Fibroblast of lung (primary cell): ENCODE data around the gene JAM2. TPM values are rescaled to one million over a fixed set of nuclear protein-coding genes. Genes with fewer than 3 reads are reported as not detected.

Experiments used
- DNase-seq, 2 donors: peaks; one replicate each; pipeline versions ENCODE4 v3.0.0 to v3.0.0-alpha.2; 2010; ENCODE audit warnings: low read depth in 2 of 2
- H2AFZ ChIP-seq: 2 replicates; pipeline ENCODE4 v1.5.1; 2012; ENCODE audit warnings: low read length, control low read depth, inconsistent platforms
- H3K27ac ChIP-seq: 2 replicates; pipeline ENCODE4 v1.5.1; 2011; ENCODE audit warnings: low read length, control low read depth; ENCODE audit not compliant: insufficient read depth
- H3K27me3 ChIP-seq: 2 replicates; pipeline ENCODE4 v1.5.1; 2011; ENCODE audit warnings: mild to moderate bottlenecking, low read length; ENCODE audit not compliant: control insufficient read depth, insufficient read depth
- H3K36me3 ChIP-seq: 2 replicates; pipeline ENCODE4 v1.5.1; 2011; ENCODE audit warnings: low read length; ENCODE audit not compliant: control insufficient read depth, insufficient read depth
- H3K4me1 ChIP-seq: 2 replicates; pipeline ENCODE4 v1.5.1; 2011; ENCODE audit warnings: low read length; ENCODE audit not compliant: control insufficient read depth, insufficient read depth; ENCODE audit errors: extremely low read depth
- H3K4me2 ChIP-seq: 2 replicates; pipeline ENCODE4 v1.5.1; 2011; ENCODE audit warnings: low read length, control low read depth; ENCODE audit not compliant: insufficient read depth; ENCODE audit errors: extremely low read depth
- H3K4me3 ChIP-seq, 4 experiments: fragments of 200-600 bp in 1 of 4; sonication (generic) in 1 of 4; replicated peaks in 1 of 4; 2 replicates each; pipeline ENCODE4 v1.5.1; 2011 to 2016; ENCODE audit warnings: low read length in 4 of 4, low read depth in 3 of 4, mild to moderate bottlenecking in 3 of 4, control low read depth in 2 of 4, inconsistent platforms in 1 of 4, mixed read lengths in 1 of 4; ENCODE audit not compliant: insufficient read depth in 1 of 4; ENCODE audit errors: control extremely low read depth in 1 of 4
- H3K79me2 ChIP-seq: 2 replicates; pipeline ENCODE4 v1.5.1; 2012; ENCODE audit warnings: mild to moderate bottlenecking, low read length, inconsistent platforms; ENCODE audit not compliant: control insufficient read depth, insufficient read depth
- H3K9ac ChIP-seq: 2 replicates; pipeline ENCODE4 v1.5.1; 2011; ENCODE audit warnings: mild to moderate bottlenecking, low read length, control low read depth; ENCODE audit not compliant: insufficient read depth
- H3K9me3 ChIP-seq: 2 replicates; pipeline ENCODE4 v1.5.1; 2012; ENCODE audit warnings: low read depth, low read length; ENCODE audit not compliant: control insufficient read depth, insufficient read depth
- H4K20me1 ChIP-seq: 2 replicates; pipeline ENCODE4 v1.5.1; 2011; ENCODE audit warnings: low read length; ENCODE audit not compliant: control insufficient read depth, insufficient read depth; ENCODE audit errors: extremely low read depth
- EZH2 ChIP-seq: IDR thresholded peaks from 2 replicates; pipeline ENCODE4 v1.5.1; 2012; ENCODE audit warnings: low read length, control low read depth, mild to moderate bottlenecking; ENCODE audit errors: missing control alignments
- polyA plus RNA-seq, 2 donors: library from polyadenylated mRNA; depleted of rRNA in 1 of 2; stranded (reverse) in 1 of 2; unstranded in 1 of 2; fragments of >200 nt; gene quantifications; 2 replicates each; pipeline ENCODE4 v1.2.1, GENCODE V29; 2011 to 2012; ENCODE audit warnings: missing spikeins in 1 of 2
- total RNA-seq: library from RNA; depleted of rRNA; stranded (reverse); fragments of >200 nt; gene quantifications from 2 replicates; pipeline ENCODE4 v1.2.1, GENCODE V29; 2014
- TF ChIP-seq, protein P1 (sequence below), 2 donors: IDR thresholded peaks in 1 of 2; conservative IDR thresholded peaks in 1 of 2; 1 replicate in 1 of 2; 2 replicates in 1 of 2; pipeline ENCODE4 v1.5.1; 2011 to 2012; ENCODE audit warnings: low read length in 2 of 2, control low read depth in 1 of 2, inconsistent platforms in 1 of 2, low read depth in 1 of 2, mild to moderate bottlenecking in 1 of 2

JAM2 gene
- total and polyA plus RNA-seq, 2 donors (not counting 1 experiment from before 2014, with no cell fraction given), result 1.4 to 2.1 TPM

DNA sequence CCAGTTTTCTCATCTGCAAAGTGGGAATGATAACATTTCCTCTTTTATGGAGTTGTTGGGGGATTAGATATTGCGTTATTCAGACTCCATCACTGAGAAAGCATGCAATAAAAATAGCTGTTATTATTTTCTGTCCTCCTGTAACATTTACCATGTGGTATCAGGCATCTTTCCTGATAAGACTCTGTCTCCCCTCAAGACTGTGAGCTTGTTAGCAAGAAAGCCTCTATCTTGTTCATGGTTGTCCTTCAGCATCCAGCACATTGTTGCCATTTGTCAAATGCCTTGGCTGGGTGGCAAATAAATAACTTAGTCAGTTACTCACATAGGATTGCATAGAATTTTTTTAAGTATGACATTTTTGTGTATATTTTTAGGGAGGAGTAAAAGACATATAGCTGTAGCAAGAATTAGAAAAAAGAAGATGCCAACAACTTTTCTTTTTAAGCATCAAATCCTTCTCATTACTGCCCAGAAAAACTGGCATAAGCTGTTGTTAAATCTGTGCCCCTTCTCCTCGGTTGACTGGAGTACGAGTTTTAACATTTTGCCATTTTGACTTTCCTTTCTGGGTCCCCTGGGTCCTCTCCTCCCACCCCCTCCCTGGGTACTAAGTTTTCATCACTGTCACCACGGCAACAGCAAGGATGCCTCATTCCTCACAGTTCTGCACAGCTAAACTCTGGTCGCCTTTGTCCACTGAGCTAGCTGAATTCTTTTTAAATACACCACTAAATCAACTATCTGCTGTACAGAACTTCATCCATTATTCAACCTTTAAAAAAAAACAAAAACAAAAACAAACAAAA, 1.0 kb upstream of the JAM2 start:
- Histone ChIP-seq H3K36me3 (no peaks in the 10 kb centered on the region), H3K27me3 (peaks cover 5% of the 10 kb centered on the region), H3K27ac (no peak overlapping the region), H3K9me3 (no peaks in the 10 kb centered on the region), H3K4me3 (peak overlapping the region in 2 of 4 experiments; percentile 68 to 85), H3K9ac (no peak overlapping the region), H3K4me2 (peak overlapping the region; percentile 83), H4K20me1 (no peaks in the 10 kb centered on the region), H2AFZ (no peak overlapping the region), H3K79me2 (no peaks in the 10 kb centered on the region), H3K4me1 (peaks cover 2% of the 10 kb centered on the region)
- TF ChIP-seq EZH2, result no peak
- TF ChIP-seq, protein P1, sequence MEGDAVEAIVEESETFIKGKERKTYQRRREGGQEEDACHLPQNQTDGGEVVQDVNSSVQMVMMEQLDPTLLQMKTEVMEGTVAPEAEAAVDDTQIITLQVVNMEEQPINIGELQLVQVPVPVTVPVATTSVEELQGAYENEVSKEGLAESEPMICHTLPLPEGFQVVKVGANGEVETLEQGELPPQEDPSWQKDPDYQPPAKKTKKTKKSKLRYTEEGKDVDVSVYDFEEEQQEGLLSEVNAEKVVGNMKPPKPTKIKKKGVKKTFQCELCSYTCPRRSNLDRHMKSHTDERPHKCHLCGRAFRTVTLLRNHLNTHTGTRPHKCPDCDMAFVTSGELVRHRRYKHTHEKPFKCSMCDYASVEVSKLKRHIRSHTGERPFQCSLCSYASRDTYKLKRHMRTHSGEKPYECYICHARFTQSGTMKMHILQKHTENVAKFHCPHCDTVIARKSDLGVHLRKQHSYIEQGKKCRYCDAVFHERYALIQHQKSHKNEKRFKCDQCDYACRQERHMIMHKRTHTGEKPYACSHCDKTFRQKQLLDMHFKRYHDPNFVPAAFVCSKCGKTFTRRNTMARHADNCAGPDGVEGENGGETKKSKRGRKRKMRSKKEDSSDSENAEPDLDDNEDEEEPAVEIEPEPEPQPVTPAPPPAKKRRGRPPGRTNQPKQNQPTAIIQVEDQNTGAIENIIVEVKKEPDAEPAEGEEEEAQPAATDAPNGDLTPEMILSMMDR (conservative IDR thresholded peaks at IDR 0.05 in 1 of 2, IDR thresholded peaks at IDR 0.05 in 1 of 2; ENCODE audit: low read depth in 1 of 2, low read length in 2 of 2), result no peak
- no peak for DNase-seq

DNA sequence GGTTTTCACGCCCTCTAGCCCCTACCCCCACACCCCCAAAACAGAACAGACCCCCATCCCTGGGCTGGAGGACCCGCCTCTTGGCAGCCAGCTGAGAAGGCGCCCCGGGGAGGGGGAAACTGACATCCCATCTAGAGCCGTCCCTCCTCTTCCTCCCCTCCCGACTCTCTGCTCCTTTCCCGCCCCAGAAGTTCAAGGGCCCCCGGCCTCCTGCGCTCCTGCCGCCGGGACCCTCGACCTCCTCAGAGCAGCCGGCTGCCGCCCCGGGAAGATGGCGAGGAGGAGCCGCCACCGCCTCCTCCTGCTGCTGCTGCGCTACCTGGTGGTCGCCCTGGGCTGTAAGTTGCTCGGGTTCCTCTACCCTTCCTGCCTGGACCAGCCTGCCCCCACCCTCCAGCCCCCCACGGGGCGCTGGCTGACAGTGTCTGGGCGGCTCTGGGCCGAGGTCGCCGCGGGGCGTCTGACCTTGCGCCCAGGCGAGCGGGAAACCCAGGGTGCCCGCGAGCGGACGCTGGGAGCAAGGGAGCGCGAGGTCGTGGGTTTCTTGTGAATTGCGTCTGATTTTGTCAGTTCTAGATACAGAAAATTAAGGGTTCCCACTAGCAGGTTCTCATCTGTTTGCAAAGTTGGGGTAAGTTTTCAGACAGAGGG, 618 bp downstream of the JAM2 start:
- DNase-seq, result peak; percentile 36 to 39
- Histone ChIP-seq H3K27ac (no peak overlapping the region), H3K9ac (peak overlapping the region; percentile 13)

More for the DNA sequence above, 618 bp downstream of the JAM2 start:
- H3K4me2 ChIP-seq, result peak overlapping the region; percentile 83
- H3K36me3 ChIP-seq, result no peaks in the 10 kb centered on the region
- H2AFZ ChIP-seq, result peak overlapping the region; percentile 64
- no peaks in the 10 kb centered on the region for H3K79me2 ChIP-seq
- peak overlapping the region; percentile 56 to 85 (median 64) for H3K4me3 ChIP-seq
- no peaks in the 10 kb centered on the region for H4K20me1 ChIP-seq
- H3K9me3 ChIP-seq, result no peaks in the 10 kb centered on the region
- H3K4me1 ChIP-seq, result peaks cover 2% of the 10 kb centered on the region
- H3K27me3 ChIP-seq, result peaks cover 5% of the 10 kb centered on the region
- no peak for TF ChIP-seq EZH2
- TF ChIP-seq, protein P1 (conservative IDR thresholded peaks at IDR 0.05 in 1 of 2, IDR thresholded peaks at IDR 0.05 in 1 of 2; ENCODE audit: low read depth in 1 of 2, low read length in 2 of 2), result peak in 1 of 2 donors; percentile 46
